Measurements from ENCODE around the gene UNC80. TPM values are rescaled to one million over a fixed set of nuclear protein-coding genes. Genes with fewer than 3 reads are reported as not detected.

The UNC80 gene
- total RNA-seq, 1 donor from 2014 or later, result 12.3 TPM

- DNase-seq, result no peak
Measured at GRCh38 chr2:210028178-210028577, 256.5 kb downstream of the UNC80 start.

GRCh38 chr2:210034087-210034683, 262.6 kb downstream of the UNC80 start:
- DNase-seq, result no peak

GRCh38 chr2:210035679-210036078, 264.0 kb downstream of the UNC80 start:
- DNase-seq, result no peak

GRCh38 chr2:210038078-210038477, 266.4 kb downstream of the UNC80 start:
- DNase-seq, result no peak

GRCh38 chr2:210046851-210047500, 275.3 kb downstream of the UNC80 start:
- no peak for DNase-seq

Small RNA genes lying within 50 kb of the gene (small RNA-seq; reads per million reads assigned to genes)
- gene RNA5SP118, result not detected

Other genes starting within 250 kb of the UNC80 start
- gene RPE, start 230.8 kb downstream of the UNC80 start, total RNA-seq, result 98.1 TPM

Measured in occipital lobe (tissue), 3 donors.